GM18861 (cell line): ENCODE measurements around the gene METAP1.
A peak's percentile ranks its signal among the peaks of the same experiment; 100 is the strongest.
"Not testable (repeated sequence)": the region's sequence is repeated elsewhere in the genome, so short reads cannot be mapped to it uniquely, and the experiment has no call there.

Source experiments
- ATAC-seq: cut with Tn5 transposase; IDR thresholded peaks from one replicate; pipeline ENCODE4 v1.9.1; 2021; ENCODE audit not compliant: unreplicated experiment

The METAP1 gene

DNA sequence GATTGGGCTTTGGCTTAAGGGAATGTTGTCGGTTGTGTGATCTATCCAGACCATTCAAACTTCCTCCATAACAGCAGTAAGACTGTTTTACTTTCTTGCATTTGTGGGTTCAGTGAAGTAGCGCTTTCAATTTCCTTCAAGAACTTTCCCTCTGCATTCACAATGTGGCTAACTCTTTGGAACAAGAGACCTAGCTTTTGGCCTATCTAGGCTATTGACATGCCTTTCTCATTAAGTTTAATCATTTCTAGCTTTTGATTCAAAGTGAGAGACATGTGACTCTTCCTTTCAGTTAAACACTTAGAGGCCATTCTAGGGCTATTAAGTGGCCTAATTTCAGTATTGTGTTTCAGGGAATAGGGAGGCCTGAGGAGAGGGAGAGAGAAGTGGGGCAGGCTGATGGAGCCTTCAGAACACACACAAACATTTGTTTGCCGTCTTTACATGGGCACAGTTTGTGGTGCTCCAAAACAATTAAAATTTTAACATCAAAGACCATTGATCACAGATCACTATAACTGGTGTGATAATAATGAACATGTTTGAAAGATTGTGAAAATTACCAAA lies 59.0 kb downstream of the METAP1 start:
- ATAC-seq = peak; percentile 66

DNA sequence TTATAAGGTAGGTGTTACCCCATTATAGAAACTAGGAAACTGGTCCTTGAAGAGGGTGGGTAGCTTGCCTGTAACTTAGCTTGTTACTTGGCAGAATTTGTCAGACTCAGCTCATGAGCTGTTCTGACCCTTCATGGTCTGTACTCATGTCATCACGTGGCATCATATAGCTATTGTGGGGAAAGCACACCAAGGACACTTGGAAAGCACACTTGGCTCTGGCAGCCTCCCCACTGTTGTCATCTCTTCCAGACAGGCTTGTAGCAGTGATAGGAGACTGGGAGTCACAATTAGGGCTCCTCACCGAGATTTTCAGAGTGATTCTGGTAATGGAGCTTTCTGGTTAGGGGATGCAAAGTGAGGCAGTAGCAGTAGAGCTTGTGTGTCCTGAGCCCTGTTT lies 62.7 kb downstream of the METAP1 start:
- ATAC-seq = no peak

- no peak for ATAC-seq
Observed at GRCh38 chr4:99059550-99059949, 64.0 kb downstream of the METAP1 start.

DNA sequence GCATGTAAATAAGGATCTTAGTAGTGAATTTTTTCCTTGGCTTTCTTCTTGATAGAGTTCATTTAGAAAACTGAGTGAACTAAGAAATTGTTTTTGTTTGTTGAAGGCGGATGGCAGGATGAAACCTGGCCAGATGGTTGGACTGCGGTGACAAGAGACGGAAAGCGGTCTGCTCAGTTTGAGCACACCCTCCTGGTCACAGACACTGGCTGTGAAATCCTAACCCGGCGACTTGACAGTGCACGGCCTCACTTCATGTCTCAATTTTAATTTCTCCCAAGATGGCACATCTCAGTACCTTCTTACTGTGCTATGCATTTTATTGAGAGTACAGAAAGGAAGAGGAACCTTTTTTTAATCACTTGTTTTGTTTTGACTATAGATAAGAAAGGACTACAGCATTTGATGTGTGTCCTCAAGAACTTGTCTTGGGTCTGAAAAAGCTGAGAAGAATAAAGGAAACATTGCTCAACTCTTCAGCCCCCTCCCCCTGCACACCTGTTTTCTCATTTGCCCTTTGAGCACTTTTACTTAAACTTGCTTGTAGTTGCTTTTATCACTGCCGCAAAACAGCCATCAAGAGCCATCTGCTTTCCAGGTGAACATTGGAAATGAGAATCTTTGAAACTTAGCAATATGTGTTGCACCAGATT lies 65.7 kb downstream of the METAP1 start:
- ATAC-seq = no peak

DNA sequence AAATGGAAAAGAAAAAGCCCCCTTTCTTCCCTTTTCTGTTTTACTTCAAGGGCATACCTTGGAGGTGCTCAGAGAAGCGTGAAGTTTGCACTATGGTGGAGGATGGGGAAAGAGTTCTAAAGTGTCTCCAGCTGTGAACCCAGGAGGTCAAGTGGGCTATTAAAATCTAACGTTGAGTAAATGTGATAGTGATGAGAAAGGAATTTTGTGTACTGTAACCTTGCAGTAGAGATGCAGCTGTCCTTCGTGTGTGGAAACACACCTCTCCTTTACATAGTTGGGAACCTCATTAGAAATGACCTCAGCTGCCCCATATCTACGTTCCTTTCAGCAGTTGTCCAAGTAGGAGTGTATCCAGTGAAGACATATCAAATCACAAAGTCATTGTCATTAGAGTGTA lies 66.6 kb downstream of the METAP1 start:
- ATAC-seq = no peak

GRCh38 chr4:99065521-99065920 lies 70.0 kb downstream of the METAP1 start:
- ATAC-seq = not testable (repeated sequence)

DNA sequence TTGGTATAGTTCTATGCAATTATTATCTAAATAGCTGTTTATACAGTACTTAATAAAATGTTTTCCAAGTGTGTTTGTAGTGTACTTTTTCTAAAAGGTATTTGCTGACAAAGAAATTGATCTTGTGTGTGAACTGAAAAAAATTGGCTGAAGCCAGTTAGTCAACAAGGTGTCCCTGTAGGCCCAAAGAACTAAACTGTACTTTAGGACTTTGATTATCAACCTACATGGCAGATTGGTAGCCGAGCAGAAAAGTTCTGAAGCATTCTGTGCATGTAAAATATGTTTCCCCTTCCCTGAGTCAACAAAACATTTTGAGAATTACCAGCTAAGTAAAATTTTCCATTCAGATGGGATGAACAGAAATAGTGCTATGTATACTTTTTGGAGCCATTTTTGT lies 72.1 kb downstream of the METAP1 start:
- no peak for ATAC-seq

DNA sequence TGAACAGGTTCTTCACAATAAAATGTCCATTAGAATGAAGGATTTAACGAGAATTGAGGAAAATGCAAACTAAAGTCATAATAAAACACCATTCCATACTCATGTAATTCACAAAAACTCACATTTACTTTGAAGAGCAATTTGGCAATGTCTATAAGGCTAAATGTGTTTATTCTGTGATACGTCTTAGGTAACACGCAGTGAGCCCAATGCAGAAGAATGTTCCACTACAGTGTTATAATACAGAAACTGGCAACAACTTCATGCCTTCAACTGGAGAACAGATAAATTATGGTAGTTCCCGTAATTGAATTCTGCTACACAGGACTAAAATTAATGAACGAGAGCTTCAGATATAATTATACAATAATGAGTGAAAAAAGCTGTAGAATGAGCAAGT lies 75.6 kb downstream of the METAP1 start:
- ATAC-seq = no peak

- ATAC-seq = no peak
Observed at GRCh38 chr4:99074816-99075215, 79.3 kb downstream of the METAP1 start.

DNA sequence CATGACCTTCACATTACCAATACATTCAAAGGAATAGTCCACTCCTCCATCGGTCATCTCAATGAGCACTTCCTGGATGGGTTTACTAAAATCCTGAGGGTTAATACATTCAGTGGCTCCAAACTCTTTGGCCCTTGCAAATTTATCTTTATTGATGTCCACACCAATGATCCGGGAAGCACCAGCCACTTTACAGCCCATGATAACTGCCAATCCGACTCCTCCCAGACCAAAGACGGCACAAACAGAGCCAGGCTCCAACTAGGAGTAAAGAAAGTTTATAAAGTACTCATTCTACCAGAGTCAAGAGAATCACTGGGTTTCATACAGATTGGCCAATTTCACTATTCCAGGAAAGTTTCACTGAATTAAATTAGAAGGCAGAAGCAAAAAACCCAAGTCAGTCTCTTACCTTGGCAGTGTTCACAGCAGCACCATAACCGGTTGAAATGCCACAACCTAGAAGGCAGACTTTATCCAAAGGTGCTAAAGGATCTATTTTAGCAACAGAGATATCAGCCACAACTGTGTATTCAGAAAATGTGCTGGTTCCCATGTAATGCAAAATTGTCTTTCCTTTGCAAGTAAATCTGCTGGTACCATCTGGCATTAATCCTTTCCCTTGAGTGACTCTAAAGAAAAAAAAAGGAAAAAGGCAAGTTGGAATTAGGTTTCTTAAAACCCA lies 80.9 kb downstream of the METAP1 start:
- ATAC-seq = no peak

DNA sequence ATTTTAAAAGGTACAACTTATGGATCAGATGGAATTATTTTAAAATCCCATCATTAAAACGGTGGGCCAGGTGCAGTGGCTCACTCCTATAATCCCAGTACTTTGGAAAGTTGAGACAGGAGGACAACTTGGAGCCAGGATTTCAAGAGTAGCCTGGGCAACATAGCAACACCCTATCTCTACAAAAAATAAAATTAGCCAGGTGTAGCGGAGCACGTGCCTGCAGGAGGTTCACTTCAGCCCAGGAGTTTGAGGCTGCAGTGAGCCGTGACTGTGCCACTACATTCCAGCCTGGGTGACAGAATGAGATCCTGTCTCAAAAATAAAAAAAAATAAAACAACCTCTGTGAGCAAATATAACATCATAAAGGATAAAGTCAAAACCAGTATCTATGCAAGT lies 81.7 kb downstream of the METAP1 start:
- no peak for ATAC-seq

DNA sequence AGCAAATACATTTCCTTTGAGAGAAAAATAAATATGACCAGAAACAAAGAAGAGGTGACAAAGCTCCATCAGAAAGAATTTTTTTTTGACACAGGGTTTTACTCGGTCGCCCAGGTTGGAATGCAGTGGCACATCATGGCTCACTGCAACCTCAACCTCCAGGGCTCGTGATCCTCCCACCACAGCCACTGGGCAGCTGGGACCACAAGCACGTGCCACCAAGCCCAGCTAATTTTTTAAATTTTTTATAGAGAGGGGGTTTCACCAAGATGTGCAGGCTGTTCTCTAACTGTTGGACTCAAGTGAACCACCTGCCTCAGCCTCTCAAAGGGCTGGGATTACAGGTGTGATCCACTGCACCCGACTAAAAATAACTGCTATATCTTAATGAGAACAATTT lies 82.8 kb downstream of the METAP1 start:
- ATAC-seq = no peak

DNA sequence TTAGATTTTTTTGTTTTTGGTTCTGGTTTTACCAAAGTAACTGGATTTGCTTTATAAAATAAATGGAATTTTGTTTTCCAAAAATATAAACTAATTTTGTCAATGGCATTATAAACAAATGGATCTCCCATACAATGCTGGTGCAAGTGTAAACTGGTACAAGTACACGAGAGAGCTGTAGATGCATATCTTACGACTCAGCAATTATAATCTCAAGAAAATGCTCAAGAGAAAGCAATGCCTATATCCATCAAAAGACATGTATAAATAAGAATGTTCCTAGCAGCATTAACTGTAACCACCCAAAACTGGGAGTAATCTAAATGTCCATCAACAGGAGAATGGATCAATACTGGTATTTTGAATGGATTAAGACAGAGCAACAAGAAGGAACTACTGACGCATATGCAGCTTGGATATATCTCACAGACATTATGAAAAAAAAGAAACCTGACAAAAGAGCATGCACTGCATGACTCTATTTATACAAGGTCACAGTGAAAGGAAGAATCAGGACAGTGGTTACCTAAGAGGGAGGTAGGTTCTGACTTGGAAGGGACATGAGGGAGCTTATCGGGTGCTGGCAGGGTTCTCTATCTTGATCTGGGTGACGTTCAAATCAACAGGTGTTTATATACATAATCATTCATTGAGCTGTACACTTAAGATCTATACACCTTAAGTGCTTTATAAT lies 83.6 kb downstream of the METAP1 start:
- ATAC-seq = no peak

DNA sequence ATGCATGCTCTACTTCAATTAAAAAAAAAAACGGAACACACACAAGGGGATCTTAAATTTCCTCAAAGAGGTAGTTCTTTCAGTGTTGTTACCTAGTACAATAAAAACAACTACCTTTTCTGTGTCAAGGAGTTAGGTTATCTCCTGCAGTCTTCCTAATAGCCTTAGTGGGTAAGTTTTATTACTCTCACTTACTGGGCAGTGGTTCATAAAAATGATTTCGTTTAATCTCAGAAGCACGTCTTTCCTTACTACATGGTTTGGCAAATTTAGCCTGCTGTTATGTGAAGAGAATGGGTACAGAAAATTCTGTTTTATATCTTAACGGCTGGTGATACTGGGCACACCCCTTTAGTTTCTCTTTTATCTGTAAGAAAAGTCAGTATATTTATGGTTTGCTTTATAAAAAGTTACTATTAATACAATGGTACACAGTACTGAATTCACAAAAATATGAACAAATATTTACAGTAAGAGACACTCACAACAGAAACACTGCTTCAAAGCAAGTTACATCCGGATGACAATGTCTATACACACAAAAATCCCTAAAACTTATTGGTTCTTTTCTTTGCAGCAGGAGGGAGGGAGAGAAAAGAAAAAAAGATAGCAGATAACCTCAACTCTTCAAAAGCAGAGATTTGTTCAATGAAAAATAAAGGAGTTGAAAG lies 84.2 kb downstream of the METAP1 start:
- ATAC-seq = no peak

- not testable (repeated sequence) for ATAC-seq
Observed at GRCh38 chr4:99080869-99081268, 85.3 kb downstream of the METAP1 start.

GRCh38 chr4:99082192-99082591 lies 86.7 kb downstream of the METAP1 start:
- no peak for ATAC-seq

DNA sequence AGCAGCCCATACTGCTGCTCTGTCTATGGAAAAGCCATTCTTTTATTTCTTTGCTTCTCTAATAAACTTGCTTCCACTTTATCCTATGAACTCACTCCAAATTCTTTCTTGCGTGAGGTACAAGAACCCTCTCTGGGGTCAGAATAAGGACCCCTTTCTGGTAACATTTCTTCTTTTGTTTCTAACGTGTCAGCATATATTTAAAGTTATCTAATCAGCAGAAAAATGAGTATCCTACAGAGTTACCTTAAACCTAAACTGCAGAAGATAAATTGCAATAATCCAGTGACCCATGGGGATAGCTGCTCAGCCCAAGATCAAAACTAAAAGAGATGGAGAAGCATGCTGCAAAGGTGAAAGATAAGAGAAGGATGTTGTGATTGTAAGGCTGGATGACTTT lies 89.1 kb downstream of the METAP1 start:
- ATAC-seq = no peak

- ATAC-seq = peak; percentile 27
Observed at GRCh38 chr4:99088023-99088449, 92.5 kb downstream of the METAP1 start.

GRCh38 chr4:99088481-99089365 lies 93.2 kb downstream of the METAP1 start, which contains the start of gene ADH5:
TSS of gene ADH5 (minus strand) at chr4:99088788. CDS start at chr4:99088700, 88 bp downstream.
- ATAC-seq = peak; percentile 83
